ENCODE results near the gene HOXD9. TPM values are rescaled to one million over a fixed set of nuclear protein-coding genes. Genes with fewer than 3 reads are reported as not detected.

HOXD9 gene
- polyA plus RNA-seq, 1 of the 3 experiments (the other 2 are of a cell fraction): 4.8 TPM

DNA sequence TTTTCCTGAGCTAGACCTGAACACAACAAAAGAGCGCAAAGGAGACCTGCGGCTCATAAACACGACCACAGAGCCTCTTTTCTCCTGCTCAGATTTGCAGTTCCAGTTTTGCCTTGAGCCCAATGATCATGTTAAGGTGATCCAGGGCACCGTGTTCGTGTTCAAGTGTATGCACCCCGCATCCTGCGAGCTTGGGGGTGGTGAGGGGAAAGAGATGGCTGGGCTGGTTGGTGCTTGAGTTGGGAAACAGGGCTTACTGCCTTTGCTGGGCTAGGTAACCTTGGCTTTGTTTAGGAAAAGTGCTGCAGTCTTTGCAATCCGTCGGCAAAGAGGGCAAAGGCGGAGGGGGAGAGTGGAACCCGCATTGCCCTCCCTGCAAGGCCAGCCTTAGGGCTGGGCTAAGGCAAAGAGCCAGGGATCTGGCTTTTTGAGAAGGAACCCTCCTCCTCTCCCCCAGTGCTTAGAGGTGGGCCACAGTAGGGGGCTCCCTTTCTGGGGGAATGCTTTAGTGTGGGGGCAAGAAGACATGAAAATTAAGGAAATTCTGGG, 4.6 kb upstream of the HOXD9 start (continued):
- TF ChIP-seq RFX5 (IDR thresholded peaks at IDR 0.05; ENCODE audit: low read length) (no peak), RXRA (IDR thresholded peaks at IDR 0.05; ENCODE audit: borderline replicate concordance, low read depth) (no peak)

DNA sequence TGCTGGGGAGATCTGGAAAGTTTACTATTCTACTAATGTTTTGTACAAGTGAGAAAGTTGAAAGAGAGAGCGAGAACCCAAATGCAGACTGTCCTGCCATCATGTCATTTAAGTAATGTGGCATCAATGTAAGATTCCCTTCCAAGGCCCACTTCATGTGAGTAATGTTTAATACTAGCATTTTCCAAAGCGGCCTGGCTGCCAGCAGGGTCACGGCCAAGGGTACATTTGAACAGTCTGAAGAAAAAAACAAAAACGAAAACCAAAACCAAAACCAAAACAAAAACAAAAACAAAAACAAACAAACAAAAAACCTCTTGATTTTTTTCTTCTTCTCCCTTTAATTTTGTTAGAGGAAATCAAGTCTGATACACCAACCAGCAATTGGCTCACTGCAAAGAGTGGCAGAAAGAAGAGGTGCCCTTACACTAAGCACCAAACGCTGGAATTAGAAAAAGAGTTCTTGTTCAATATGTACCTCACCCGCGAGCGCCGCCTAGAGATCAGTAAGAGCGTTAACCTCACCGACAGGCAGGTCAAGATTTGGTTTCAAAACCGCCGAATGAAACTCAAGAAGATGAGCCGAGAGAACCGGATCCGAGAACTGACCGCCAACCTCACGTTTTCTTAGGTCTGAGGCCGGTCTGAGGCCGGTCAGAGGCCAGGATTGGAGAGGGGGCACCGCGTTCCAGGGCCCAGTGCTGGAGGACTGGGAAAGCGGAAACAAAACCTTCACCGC, 3.7 kb upstream of the HOXD9 start:
- H3K4me2 ChIP-seq: no peak overlapping the region
- no peak overlapping the region for H3K27ac ChIP-seq (ENCODE audit: low read depth in 2 of 2, low read length in 1 of 2)
- POLR2A ChIA-PET: no interaction called here
- H3K4me1 ChIP-seq (ENCODE audit: control insufficient read depth in 1 of 2, insufficient read depth in 2 of 2, low read depth in 1 of 2, low read length in 1 of 2): peaks cover 0 to 17% of the 10 kb centered on the region in 2 experiments; a peak in 1 of 4 replicates
- 38% methylated on average over 24 of the region's 24 CpGs for WGBS (ENCODE audit: low lambda C conversion rate)
- peaks cover 40% of the 10 kb centered on the region for H3K27me3 ChIP-seq (ENCODE audit: insufficient read depth)
- peak; percentile 66 for DNase-seq
- no peak overlapping the region for H2AFZ ChIP-seq (ENCODE audit: low read depth)
- CTCF ChIA-PET: interaction anchor here (1.5 to 17.7 kb wide), 6 partner anchors 6 to 534 kb away, joined by 9 to 264 read pairs (median 74); partner anchors contain the start of genes HOXD12, HOXD13 and HOXD9
- H3K36me3 ChIP-seq (replicated peaks in 1 of 2; ENCODE audit: control insufficient read depth in 1 of 2, insufficient read depth in 2 of 2, low read length in 1 of 2): no peaks in the 10 kb centered on the region
- TF ChIP-seq RXRA (IDR thresholded peaks at IDR 0.05; ENCODE audit: borderline replicate concordance, low read depth) (no peak), FOXM1 (IDR thresholded peaks at IDR 0.05; ENCODE audit: low read depth) (no peak), JUND (IDR thresholded peaks at IDR 0.05) (no peak), SMC3 (IDR thresholded peaks at IDR 0.05; ENCODE audit: low read depth, low read length) (peak; percentile 15; the same call in 1 of the 2 replicates), RAD21 (IDR thresholded peaks at IDR 0.05; ENCODE audit: low read length) (peak; percentile 41), MEF2A (IDR thresholded peaks at IDR 0.05; ENCODE audit: borderline replicate concordance, low read depth) (no peak), FOSL2 (IDR thresholded peaks at IDR 0.05; ENCODE audit: borderline replicate concordance, low read depth) (no peak)
- TF ChIP-seq, protein P1, sequence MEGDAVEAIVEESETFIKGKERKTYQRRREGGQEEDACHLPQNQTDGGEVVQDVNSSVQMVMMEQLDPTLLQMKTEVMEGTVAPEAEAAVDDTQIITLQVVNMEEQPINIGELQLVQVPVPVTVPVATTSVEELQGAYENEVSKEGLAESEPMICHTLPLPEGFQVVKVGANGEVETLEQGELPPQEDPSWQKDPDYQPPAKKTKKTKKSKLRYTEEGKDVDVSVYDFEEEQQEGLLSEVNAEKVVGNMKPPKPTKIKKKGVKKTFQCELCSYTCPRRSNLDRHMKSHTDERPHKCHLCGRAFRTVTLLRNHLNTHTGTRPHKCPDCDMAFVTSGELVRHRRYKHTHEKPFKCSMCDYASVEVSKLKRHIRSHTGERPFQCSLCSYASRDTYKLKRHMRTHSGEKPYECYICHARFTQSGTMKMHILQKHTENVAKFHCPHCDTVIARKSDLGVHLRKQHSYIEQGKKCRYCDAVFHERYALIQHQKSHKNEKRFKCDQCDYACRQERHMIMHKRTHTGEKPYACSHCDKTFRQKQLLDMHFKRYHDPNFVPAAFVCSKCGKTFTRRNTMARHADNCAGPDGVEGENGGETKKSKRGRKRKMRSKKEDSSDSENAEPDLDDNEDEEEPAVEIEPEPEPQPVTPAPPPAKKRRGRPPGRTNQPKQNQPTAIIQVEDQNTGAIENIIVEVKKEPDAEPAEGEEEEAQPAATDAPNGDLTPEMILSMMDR (IDR thresholded peaks at IDR 0.05): peak; percentile 66
- H4K20me1 ChIP-seq (ENCODE audit: insufficient read depth): no peaks in the 10 kb centered on the region
- H3K79me2 ChIP-seq (ENCODE audit: insufficient read depth): no peaks in the 10 kb centered on the region
- H3K9ac ChIP-seq: no peak overlapping the region
- no peak overlapping the region for H3K4me3 ChIP-seq (ENCODE audit: low read depth in 2 of 2, low read length in 1 of 2)
- H3K9me3 ChIP-seq: no peaks in the 10 kb centered on the region
- H3F3A ChIP-seq (replicated peaks; ENCODE audit: insufficient read depth): no peaks in the 10 kb centered on the region
- no peaks in the 10 kb centered on the region for H3K9me2 ChIP-seq

DNA sequence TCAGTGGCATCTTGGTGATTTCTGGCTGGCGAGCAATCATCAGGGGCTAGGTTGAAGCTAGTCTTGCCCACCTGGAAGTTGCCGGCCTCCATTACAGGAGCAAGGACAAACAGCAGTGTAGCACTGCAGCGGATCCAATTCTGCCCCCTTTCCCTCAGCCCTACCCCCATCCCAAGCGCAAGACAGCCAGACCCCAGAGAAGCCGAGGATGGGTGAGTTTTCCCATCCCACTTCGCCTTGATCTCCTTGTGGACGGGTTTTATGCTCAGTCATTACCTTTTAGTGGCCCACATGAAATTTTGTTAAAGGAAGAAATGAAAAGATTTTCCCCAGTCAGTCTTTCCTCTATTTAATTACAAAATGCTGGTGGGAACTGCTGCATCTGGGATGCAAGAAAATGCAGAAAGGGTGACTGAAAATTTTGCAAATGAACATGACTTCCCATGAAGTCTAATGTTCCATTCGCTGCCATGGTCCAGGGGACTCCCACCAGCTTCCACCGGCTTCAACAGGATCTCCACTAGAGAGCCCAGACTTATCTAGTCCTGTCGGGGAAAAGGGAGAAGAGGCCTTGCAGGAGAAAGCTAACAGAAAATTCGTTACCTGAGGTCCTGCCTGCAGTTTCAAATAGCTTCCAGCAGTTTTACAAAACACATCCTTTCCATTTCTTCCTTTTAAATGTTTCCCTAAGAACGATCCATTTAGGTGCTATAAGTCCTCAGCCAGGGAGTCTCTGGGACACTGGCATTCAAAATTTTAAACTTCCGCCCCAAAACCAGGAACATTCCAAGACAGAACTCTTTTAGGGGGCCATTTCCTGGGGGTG, 1.9 kb upstream of the HOXD9 start:
- H3K9ac ChIP-seq: no peak overlapping the region
- no peak for DNase-seq
- TF ChIP-seq TEAD4 (IDR thresholded peaks at IDR 0.05; ENCODE audit: borderline replicate concordance, insufficient read depth): no peak
- no peak for TF ChIP-seq MXI1 (IDR thresholded peaks at IDR 0.05; ENCODE audit: low read depth, low read length)
- TF ChIP-seq FOXJ3 (CRISPR knock-in tag; IDR thresholded peaks at IDR 0.05): no peak
- no peak overlapping the region for H3K4me2 ChIP-seq
- 90% methylated on average over 13 of the region's 13 CpGs for WGBS (ENCODE audit: low lambda C conversion rate)
- no peaks in the 10 kb centered on the region for H4K20me1 ChIP-seq (ENCODE audit: insufficient read depth)
- ChIA-PET CTCF (interaction anchor here (0.6 to 26.1 kb wide), 16 partner anchors 7 to 1043 kb away, joined by 3 to 1047 read pairs (median 6); partner anchors contain the start of genes HOXD10 and HOXD8), POLR2A (interaction anchor here (0.7 to 4.1 kb wide), 3 partner anchors 7 to 517 kb away, joined by 3 to 27 read pairs (median 19); no protein-coding TSS in a partner anchor)
- peaks cover 0 to 24% of the 10 kb centered on the region in 2 experiments; a peak in 1 of 4 replicates for H3K4me1 ChIP-seq (ENCODE audit: control insufficient read depth in 1 of 2, insufficient read depth in 2 of 2, low read depth in 1 of 2, low read length in 1 of 2)
- H3K36me3 ChIP-seq (replicated peaks in 1 of 2; ENCODE audit: control insufficient read depth in 1 of 2, insufficient read depth in 2 of 2, low read length in 1 of 2): no peaks in the 10 kb centered on the region
- H3K9me2 ChIP-seq: no peaks in the 10 kb centered on the region
- H3K4me3 ChIP-seq (ENCODE audit: low read depth in 2 of 2, low read length in 1 of 2): no peak overlapping the region
- no peak overlapping the region for H3K27ac ChIP-seq (ENCODE audit: low read depth in 2 of 2, low read length in 1 of 2)
- H3K9me3 ChIP-seq: no peaks in the 10 kb centered on the region
- peaks cover 25% of the 10 kb centered on the region for H3K27me3 ChIP-seq (ENCODE audit: insufficient read depth)
- no peaks in the 10 kb centered on the region for H3F3A ChIP-seq (replicated peaks; ENCODE audit: insufficient read depth)
- no peak overlapping the region for H2AFZ ChIP-seq (ENCODE audit: low read depth)
- no peaks in the 10 kb centered on the region for H3K79me2 ChIP-seq (ENCODE audit: insufficient read depth)
